GM23338 (cell line): ENCODE measurements around the gene GRP. TPM values are rescaled to one million over a fixed set of nuclear protein-coding genes. Genes with fewer than 3 reads are reported as not detected.

Experiments
- ATAC-seq: fragments of 200-7000 bp; cut with Tn5 transposase; 3 replicates; pipeline ENCODE4 v1.9.1; 2020
- DNase-seq: peaks from one replicate; pipeline ENCODE4 v3.0.0-alpha.2; 2015; ENCODE audit warnings: low spot score
- H2AFZ ChIP-seq: fragments of 200-600 bp; sonication (generic); 2 replicates; pipeline ENCODE4 v1.8.0; 2016; ENCODE audit warnings: antibody characterized with exemption, mild to moderate bottlenecking, moderate library complexity
- H3F3A ChIP-seq: fragments of 200-600 bp; sonication (generic); replicated peaks from 2 replicates; pipeline ENCODE4 v1.8.0; 2017; ENCODE audit warnings: antibody characterized with exemption, mixed run types, low read depth
- H3K27ac ChIP-seq: fragments of 200-600 bp; sonication (generic); 2 replicates; pipeline ENCODE4 v1.6.1; 2016; ENCODE audit warnings: low read depth
- H3K27me3 ChIP-seq: fragments of 200-600 bp; sonication (generic); 2 replicates; pipeline ENCODE4 v1.8.0; 2016; ENCODE audit warnings: mild to moderate bottlenecking, mixed run types, moderate library complexity; ENCODE audit not compliant: insufficient read depth
- H3K36me3 ChIP-seq: fragments of 200-600 bp; sonication (generic); 2 replicates; pipeline ENCODE4 v1.8.0; 2016; ENCODE audit warnings: mild to moderate bottlenecking; ENCODE audit not compliant: insufficient read depth
- H3K4me1 ChIP-seq: fragments of 200-600 bp; sonication (generic); 2 replicates; pipeline ENCODE4 v1.8.0; 2016; ENCODE audit warnings: mild to moderate bottlenecking, moderate library complexity; ENCODE audit not compliant: insufficient read depth
- H3K4me2 ChIP-seq: fragments of 200-600 bp; sonication (generic); 2 replicates; pipeline ENCODE4 v1.7.1; 2017; ENCODE audit warnings: mixed run types
- H3K4me3 ChIP-seq: fragments of 200-600 bp; sonication (generic); 2 replicates; pipeline ENCODE4 v1.6.1; 2016; ENCODE audit warnings: mixed run types
- H3K79me2 ChIP-seq: fragments of 200-600 bp; sonication (generic); replicated peaks from 2 replicates; pipeline ENCODE4 v1.8.0; 2017; ENCODE audit warnings: mild to moderate bottlenecking; ENCODE audit not compliant: insufficient read depth
- H3K9me2 ChIP-seq: fragments of 200-600 bp; sonication (generic); 2 replicates; pipeline ENCODE4 v1.8.0; 2017; ENCODE audit not compliant: insufficient read depth
- H4K20me1 ChIP-seq: fragments of 200-600 bp; sonication (generic); replicated peaks from 2 replicates; pipeline ENCODE4 v1.8.0; 2017; ENCODE audit warnings: mild to moderate bottlenecking; ENCODE audit not compliant: insufficient read depth
- H3K27ac Mint-ChIP-seq: 2 replicates; pipeline ENCODE4 v1.8.0; 2020; ENCODE audit warnings: inconsistent platforms, mild to moderate bottlenecking, moderate library complexity, mixed read lengths
- H3K27me3 Mint-ChIP-seq: 3 replicates; pipeline ENCODE4 v1.8.0; 2022; ENCODE audit warnings: low read depth, mild to moderate bottlenecking, moderate library complexity, mixed read lengths, inconsistent platforms; ENCODE audit not compliant: insufficient read depth, poor library complexity
- H3K36me3 Mint-ChIP-seq: 3 replicates; pipeline ENCODE4 v1.8.0; 2021; ENCODE audit warnings: low read depth, mild to moderate bottlenecking, inconsistent platforms, moderate library complexity, mixed read lengths
- H3K4me1 Mint-ChIP-seq: 3 replicates; pipeline ENCODE4 v1.8.0; 2020; ENCODE audit warnings: mild to moderate bottlenecking, inconsistent platforms, mixed read lengths
- H3K4me3 Mint-ChIP-seq: 3 replicates; pipeline ENCODE4 v1.8.0; 2021; ENCODE audit warnings: moderate library complexity, mild to moderate bottlenecking, inconsistent platforms, mixed read lengths
- H3K9me3 Mint-ChIP-seq: 3 replicates; pipeline ENCODE4 v1.8.0; 2020; ENCODE audit warnings: moderate library complexity, mild to moderate bottlenecking, inconsistent platforms, mixed read lengths
- EZH2 ChIP-seq: fragments of 200-600 bp; sonication (generic); IDR thresholded peaks from one replicate; pipeline ENCODE4 v1.8.0; 2017; ENCODE audit warnings: antibody characterized with exemption, mild to moderate bottlenecking, low read depth; ENCODE audit not compliant: unreplicated experiment
- JUNB ChIP-seq: IDR thresholded peaks from one replicate; pipeline ENCODE4 v1.6.1; 2016; ENCODE audit warnings: antibody characterized with exemption; ENCODE audit not compliant: unreplicated experiment
- NANOG ChIP-seq: IDR thresholded peaks from 2 replicates; pipeline ENCODE4 v1.6.1; 2016; ENCODE audit warnings: antibody characterized with exemption, borderline replicate concordance
- POLR2AphosphoS5 ChIP-seq: IDR thresholded peaks from 2 replicates; pipeline ENCODE4 v1.6.1; 2016; ENCODE audit warnings: antibody characterized with exemption, low read depth
- STAT1 ChIP-seq: IDR thresholded peaks from one replicate; pipeline ENCODE4 v1.6.1; 2016; ENCODE audit warnings: antibody characterized with exemption; ENCODE audit not compliant: unreplicated experiment
- ZNF114 ChIP-seq: fragments of 250-450 bp; sonication (Bioruptor Pico); IDR thresholded peaks from 2 replicates; pipeline ENCODE4 v1.5.0; 2020; ENCODE audit warnings: mild to moderate bottlenecking, moderate library complexity
- ZNF331 ChIP-seq: fragments of 250-450 bp; sonication (Bioruptor Pico); IDR thresholded peaks from 2 replicates; pipeline ENCODE4 v1.5.0; 2020; ENCODE audit warnings: low read depth, mild to moderate bottlenecking, moderate library complexity
- polyA plus RNA-seq: library from polyadenylated mRNA; unstranded; fragments of >200 nt; fragmentation: Nextera tagmentation; extraction: Ambion mirVana; gene quantifications from 2 replicates; pipeline ENCODE4 v1.2.1, GENCODE V29; 2016
- total RNA-seq: library from RNA; depleted of rRNA; stranded (reverse); fragments of >200 nt; shearing (Covaris generic); gene quantifications from 2 replicates; pipeline ENCODE4 v1.2.3, GENCODE V29; 2014
- TF ChIP-seq, protein P1 (sequence below): IDR thresholded peaks from 2 replicates; pipeline ENCODE4 v1.6.1; 2016; ENCODE audit warnings: antibody characterized with exemption
- TF ChIP-seq, protein P2 (sequence below): IDR thresholded peaks from one replicate; pipeline ENCODE4 v1.6.1; 2018; ENCODE audit warnings: antibody characterized with exemption; ENCODE audit not compliant: unreplicated experiment
- TF ChIP-seq, protein P3 (sequence below), 2 experiments: fragments of 200-600 bp in 1 of 2; sonication (generic) in 1 of 2; conservative IDR thresholded peaks; 2 replicates each; pipeline versions ENCODE4 v1.5.1 to v1.6.1; 2016 to 2017; ENCODE audit warnings: antibody characterized with exemption in 2 of 2, low read depth in 2 of 2, mild to moderate bottlenecking in 2 of 2, moderate library complexity in 1 of 2

GRP gene
- total and polyA plus RNA-seq, 2 experiments from 2014 or later = not detected

DNA sequence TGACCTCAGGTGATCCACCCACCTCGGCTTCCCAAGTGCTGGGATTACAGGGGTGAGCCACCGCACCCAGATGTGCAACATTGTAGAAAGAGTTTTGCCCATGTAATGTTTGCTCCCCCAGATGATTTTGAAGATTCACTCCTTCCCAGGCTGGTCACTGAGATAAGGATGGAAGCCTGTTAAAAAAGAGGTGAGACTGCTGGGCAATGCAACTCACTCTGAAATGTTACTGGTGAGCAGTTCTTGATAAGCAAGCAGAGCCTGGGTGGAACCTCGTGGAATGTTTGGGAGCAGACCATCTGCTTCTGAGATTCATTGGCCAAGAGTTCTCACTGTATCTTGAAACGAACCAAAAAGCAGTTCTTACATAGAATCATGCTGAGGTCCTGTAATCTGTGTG lies 19.7 kb downstream of the GRP start:
- Histone ChIP-seq H3F3A (no peaks in the 10 kb centered on the region), H3K9me2 (no peaks in the 10 kb centered on the region), H3K4me3 (no peak overlapping the region), H3K4me1 (no peaks in the 10 kb centered on the region), H4K20me1 (no peaks in the 10 kb centered on the region), H3K27me3 (no peaks in the 10 kb centered on the region), H3K27ac (no peak overlapping the region), H3K4me2 (no peak overlapping the region), H3K79me2 (no peaks in the 10 kb centered on the region), H2AFZ (no peak overlapping the region), H3K36me3 (no peaks in the 10 kb centered on the region)
- DNase-seq (no peak), ATAC-seq (no peak)
- Mint-ChIP-seq H3K27ac (no peak overlapping the region), H3K36me3 (no peaks in the 10 kb centered on the region), H3K4me1 (no peaks in the 10 kb centered on the region), H3K27me3 (peaks cover 2% of the 10 kb centered on the region), H3K9me3 (no peaks in the 10 kb centered on the region), H3K4me3 (no peak overlapping the region)
- TF ChIP-seq, protein P1, sequence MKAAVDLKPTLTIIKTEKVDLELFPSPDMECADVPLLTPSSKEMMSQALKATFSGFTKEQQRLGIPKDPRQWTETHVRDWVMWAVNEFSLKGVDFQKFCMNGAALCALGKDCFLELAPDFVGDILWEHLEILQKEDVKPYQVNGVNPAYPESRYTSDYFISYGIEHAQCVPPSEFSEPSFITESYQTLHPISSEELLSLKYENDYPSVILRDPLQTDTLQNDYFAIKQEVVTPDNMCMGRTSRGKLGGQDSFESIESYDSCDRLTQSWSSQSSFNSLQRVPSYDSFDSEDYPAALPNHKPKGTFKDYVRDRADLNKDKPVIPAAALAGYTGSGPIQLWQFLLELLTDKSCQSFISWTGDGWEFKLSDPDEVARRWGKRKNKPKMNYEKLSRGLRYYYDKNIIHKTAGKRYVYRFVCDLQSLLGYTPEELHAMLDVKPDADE = no peak
- TF ChIP-seq, protein P2, sequence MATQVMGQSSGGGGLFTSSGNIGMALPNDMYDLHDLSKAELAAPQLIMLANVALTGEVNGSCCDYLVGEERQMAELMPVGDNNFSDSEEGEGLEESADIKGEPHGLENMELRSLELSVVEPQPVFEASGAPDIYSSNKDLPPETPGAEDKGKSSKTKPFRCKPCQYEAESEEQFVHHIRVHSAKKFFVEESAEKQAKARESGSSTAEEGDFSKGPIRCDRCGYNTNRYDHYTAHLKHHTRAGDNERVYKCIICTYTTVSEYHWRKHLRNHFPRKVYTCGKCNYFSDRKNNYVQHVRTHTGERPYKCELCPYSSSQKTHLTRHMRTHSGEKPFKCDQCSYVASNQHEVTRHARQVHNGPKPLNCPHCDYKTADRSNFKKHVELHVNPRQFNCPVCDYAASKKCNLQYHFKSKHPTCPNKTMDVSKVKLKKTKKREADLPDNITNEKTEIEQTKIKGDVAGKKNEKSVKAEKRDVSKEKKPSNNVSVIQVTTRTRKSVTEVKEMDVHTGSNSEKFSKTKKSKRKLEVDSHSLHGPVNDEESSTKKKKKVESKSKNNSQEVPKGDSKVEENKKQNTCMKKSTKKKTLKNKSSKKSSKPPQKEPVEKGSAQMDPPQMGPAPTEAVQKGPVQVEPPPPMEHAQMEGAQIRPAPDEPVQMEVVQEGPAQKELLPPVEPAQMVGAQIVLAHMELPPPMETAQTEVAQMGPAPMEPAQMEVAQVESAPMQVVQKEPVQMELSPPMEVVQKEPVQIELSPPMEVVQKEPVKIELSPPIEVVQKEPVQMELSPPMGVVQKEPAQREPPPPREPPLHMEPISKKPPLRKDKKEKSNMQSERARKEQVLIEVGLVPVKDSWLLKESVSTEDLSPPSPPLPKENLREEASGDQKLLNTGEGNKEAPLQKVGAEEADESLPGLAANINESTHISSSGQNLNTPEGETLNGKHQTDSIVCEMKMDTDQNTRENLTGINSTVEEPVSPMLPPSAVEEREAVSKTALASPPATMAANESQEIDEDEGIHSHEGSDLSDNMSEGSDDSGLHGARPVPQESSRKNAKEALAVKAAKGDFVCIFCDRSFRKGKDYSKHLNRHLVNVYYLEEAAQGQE = no peak
- TF ChIP-seq ZNF331 = no peak
- no peak for TF ChIP-seq NANOG
- TF ChIP-seq POLR2AphosphoS5 = no peak
- TF ChIP-seq EZH2 = no peak
- no peak for TF ChIP-seq ZNF114

DNA sequence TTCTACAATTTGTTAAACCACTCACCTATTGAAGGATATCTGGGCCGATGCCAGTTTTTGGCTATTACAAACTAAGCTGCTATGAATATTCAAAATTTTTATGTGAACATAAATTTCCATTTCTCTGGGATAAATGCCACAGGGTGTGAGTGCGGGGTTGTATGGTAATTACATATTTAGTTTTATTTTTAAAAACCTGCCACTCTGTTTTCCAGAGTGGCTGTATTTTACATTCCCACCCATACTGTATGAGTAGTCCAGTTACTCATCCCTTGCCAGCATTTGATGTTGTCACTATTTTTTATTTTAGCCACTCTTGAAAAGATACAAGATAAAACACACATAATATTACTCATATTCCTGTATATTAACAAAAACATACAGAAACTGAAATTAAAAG lies 22.9 kb downstream of the GRP start:
- no peak overlapping the region for H2AFZ ChIP-seq
- no peaks in the 10 kb centered on the region for H3F3A ChIP-seq
- Mint-ChIP-seq H3K4me1 (peaks cover 6% of the 10 kb centered on the region), H3K27ac (no peak overlapping the region), H3K4me3 (no peak overlapping the region), H3K9me3 (no peaks in the 10 kb centered on the region), H3K27me3 (peaks cover 2% of the 10 kb centered on the region), H3K36me3 (no peaks in the 10 kb centered on the region)
- no peak overlapping the region for H3K4me2 ChIP-seq
- TF ChIP-seq, protein P2 = no peak
- TF ChIP-seq STAT1 = no peak
- no peak for TF ChIP-seq JUNB
- TF ChIP-seq, protein P3, sequence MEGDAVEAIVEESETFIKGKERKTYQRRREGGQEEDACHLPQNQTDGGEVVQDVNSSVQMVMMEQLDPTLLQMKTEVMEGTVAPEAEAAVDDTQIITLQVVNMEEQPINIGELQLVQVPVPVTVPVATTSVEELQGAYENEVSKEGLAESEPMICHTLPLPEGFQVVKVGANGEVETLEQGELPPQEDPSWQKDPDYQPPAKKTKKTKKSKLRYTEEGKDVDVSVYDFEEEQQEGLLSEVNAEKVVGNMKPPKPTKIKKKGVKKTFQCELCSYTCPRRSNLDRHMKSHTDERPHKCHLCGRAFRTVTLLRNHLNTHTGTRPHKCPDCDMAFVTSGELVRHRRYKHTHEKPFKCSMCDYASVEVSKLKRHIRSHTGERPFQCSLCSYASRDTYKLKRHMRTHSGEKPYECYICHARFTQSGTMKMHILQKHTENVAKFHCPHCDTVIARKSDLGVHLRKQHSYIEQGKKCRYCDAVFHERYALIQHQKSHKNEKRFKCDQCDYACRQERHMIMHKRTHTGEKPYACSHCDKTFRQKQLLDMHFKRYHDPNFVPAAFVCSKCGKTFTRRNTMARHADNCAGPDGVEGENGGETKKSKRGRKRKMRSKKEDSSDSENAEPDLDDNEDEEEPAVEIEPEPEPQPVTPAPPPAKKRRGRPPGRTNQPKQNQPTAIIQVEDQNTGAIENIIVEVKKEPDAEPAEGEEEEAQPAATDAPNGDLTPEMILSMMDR (conservative IDR thresholded peaks at IDR 0.05; ENCODE audit: low read depth in 2 of 2) = no peak
- no peak for TF ChIP-seq ZNF114
- TF ChIP-seq, protein P1 = no peak
- TF ChIP-seq NANOG = no peak
- H3K4me3 ChIP-seq = no peak overlapping the region
- no peaks in the 10 kb centered on the region for H4K20me1 ChIP-seq
- ATAC-seq (no peak), DNase-seq (no peak)
- H3K27me3 ChIP-seq = 0 out of 2 replicates have a peak, but pooled peaks cover 4% of the 10 kb centered on the region
- H3K9me2 ChIP-seq = no peaks in the 10 kb centered on the region
- H3K4me1 ChIP-seq = no peaks in the 10 kb centered on the region
- H3K36me3 ChIP-seq = no peaks in the 10 kb centered on the region
- no peak overlapping the region for H3K27ac ChIP-seq
- no peaks in the 10 kb centered on the region for H3K79me2 ChIP-seq
